Stimulated activated CD4-positive, alpha-beta T cell treated with anti-CD3 and anti-CD28 coated beads, Interleukin-4, amount 100 ng/mL, for 4 hours (primary cell): ENCODE results near the gene CBX5.
"Not testable (repeated sequence)": the region's sequence is repeated elsewhere in the genome, so short reads cannot be mapped to it uniquely, and the experiment has no call there.

Experiments used
- DNase-seq, 2 experiments: peaks; one replicate each; pipeline ENCODE4 v3.0.0-alpha.2; 2020

CBX5 gene

DNA sequence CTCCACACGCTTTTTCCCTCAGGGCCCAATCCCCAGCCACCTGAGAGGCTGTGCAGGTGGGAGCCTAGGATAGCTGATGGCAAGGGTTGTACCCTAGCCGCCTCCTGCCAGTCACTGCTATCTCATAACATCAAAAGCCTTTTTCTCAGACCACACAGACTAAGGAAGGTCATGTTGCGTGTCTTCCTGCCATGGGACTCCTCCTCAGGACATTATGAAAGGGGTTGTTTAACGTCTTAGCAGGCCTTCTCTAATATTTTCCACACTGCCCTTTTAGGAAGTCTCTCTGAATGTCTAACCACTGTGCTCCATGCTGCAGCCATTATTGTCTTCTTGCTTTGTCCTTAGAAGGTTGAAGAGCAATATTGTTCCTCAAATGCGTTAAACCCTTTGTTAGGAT lies 83.5 kb downstream of the CBX5 start:
- no peak for DNase-seq

DNA sequence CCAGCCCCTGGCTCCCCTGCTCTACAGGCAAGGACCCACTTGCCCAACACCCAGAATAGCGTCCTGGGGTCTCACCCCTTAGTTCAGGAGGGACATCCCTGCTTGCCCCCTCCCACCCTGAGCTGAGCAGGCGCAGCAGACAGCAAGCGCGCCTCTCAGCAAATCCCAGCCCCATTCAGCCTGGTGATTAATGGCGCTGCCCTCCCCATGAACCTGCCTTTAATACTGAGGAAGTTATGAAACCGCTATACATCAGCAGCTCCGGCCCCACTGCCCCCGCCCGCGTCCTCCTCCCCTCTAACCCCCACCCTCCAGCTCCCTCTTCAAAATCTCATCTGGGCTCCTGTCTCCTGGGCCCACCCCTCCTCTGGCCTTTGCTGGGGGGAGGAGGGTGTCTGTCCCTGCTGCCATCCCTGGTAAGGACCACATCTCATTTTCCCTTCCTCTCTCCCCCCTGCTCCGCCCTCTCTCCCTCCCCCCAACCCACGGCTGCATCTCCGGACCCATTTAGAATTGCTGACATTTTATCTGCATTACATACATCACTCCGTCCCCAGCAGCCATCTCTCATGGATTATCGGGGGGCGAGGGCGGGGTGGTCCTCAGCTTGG lies 84.1 kb downstream of the CBX5 start:
- no peak for DNase-seq

DNA sequence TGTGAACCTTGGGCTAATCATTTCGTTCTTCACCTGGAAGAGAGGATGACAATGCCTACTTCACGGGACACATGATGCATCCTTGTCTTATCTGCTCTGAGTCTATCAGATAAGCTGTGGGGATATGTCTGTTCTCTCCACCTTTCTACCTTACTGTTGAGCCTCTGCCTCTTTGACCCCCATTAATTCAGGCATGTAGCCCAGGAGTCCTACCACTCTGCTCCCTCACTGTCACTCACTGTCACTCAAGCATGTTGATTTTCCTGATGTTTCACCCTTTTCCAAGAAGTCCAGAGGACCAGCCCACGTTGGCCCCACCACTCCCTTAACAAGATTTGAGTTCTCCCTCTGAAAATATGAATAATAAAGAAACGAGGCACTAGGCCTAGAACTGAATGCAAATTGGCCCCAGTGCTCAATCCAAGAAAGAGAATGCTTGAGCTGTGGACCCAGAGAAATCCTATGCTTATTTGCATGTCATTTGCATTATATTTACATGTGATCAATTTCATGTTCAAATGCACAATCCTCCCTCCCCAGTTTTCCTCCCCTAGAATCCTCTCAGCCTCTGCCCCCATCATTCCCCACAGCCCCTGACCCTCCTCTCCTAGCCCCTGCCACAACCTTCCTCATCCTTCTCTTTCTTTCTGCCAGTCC lies 84.7 kb downstream of the CBX5 start:
- no peak for DNase-seq

DNA sequence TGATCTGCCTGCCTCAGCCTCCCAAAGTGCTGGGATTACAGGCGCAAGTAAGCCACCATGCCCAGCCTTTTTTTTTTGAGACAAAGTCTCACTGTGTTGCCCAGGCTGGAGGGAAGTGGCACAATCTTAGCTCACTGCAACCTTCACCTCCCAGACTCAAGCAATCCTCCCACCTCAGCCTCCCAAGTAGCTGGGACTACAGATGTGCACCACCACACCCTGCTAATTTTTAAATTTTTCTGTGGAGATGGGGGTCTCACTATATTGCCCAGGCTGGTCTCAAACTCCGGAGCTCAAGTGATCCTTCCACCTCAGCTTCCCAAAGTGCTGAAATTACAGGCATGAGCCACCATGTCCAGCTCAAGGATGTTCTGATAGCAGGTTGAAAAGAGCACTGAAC lies 85.3 kb downstream of the CBX5 start:
- not testable (repeated sequence) for DNase-seq

DNA sequence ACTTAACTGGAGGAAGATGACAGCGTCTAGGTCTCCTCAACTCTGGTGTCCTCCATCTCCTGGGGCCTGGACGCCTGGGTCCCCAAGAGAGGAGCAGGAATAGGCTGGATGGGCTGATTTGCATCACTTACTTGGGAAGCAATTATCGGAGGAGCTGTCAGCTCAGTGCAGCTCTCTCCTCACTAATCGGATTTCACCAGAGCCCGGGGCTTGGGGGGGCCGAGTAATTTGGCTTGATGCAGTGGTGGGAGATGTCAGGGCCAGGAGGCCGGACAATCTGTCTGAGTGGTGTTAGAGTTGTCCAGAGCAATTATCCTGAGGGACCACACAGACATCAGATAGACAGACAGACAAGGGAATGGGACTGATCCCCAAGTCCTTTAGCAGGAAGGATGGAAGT lies 86.5 kb downstream of the CBX5 start:
- no peak for DNase-seq

DNA sequence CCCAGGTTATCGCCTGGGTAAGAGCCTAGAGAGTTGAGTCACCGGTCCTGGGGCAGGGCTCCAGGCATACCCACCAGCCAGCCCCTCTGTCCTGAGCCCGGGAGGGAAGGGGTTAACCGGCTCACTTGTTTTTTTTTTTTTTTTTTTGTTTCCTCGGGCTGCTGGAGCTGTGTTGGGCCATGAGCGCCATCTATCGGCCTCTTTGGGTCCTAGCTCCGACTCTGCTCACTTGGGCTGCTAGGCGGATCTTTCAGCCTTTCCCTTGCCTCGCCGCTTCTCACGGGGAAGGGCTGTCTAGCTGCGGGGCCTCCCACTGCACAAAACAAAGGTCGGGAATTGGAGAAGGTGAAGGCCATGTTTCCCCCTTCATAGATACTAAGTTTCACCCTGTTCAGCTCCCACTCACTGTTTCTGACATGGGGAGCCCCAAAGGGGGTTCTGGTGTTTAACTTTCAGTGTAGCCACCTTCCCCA lies 88.3 kb downstream of the CBX5 start:
- peak; percentile 70 to 71 for DNase-seq

DNA sequence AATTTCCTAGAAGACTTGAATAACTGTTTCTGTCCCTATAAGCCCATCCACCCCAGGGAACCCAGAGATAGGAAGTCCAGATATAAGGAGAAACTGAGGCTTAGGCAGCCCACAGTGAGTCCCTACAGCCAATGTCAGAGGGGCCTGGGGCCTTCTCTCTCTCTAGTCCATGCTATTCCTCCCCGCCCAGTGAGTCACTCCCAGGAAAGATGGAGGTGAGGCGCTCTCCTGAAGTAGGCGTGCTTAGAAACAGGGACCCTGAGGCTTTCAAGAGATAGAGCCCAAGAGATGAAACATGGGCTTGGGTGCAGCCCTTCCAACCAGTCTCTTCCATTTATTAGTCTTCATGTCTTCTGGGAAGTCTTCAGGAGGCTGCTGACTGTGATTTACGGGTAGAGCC lies 88.8 kb downstream of the CBX5 start:
- no peak for DNase-seq

DNA sequence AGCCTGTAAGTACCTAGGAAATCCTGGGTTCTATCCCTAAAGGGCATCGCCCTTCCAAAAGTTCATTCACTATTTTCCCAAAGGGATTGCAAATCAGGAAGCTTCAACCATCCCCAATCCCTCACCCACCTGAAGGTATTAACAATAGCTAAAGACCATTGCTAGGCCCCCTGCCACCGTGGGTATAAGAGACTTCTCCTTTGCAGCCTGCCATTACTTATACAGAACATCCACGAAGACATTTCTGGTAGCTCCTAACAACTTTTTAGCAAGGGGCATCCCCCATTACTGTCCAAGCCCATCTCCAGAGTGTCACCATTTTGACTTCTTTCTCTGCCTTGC lies 90.8 kb downstream of the CBX5 start:
- DNase-seq = no peak

DNA sequence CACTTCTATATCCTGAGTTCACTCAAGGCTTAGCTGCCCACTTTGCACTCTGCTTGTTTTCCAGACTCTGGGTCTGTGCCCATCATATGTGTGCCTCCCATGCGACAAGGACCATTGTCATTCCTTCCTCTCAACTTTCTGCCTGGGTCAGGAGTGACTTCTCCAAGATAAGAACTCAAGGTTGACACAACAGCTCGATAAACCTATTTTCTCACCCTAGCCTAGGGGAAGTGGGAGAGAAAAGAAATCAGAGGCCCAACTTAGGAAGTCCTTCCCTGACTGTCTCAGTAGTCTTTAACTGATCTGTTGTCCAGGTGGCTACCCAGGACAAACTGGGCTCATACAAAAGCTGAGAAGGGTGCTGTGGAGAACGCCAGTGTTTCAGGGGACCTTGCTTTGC lies 92.8 kb downstream of the CBX5 start:
- DNase-seq = no peak

DNA sequence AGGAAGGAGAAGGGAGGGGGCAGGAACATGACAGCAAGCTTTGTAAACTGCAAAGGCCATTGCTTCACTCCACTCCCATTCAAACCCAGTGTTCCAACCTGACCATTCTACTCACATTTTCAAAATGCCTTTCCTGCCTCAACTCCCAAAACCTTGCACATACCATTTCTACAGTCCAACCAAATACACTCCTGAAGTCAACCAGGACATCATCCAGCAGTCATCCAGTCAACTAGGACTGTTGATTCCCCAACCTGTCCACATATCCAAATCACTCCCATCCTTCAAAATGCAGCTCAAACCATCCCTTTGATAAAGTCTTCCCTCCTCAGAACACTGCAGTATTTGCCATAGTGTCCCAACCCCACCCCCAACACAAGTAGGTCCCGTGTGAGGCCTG lies 94.0 kb downstream of the CBX5 start:
- no peak for DNase-seq

DNA sequence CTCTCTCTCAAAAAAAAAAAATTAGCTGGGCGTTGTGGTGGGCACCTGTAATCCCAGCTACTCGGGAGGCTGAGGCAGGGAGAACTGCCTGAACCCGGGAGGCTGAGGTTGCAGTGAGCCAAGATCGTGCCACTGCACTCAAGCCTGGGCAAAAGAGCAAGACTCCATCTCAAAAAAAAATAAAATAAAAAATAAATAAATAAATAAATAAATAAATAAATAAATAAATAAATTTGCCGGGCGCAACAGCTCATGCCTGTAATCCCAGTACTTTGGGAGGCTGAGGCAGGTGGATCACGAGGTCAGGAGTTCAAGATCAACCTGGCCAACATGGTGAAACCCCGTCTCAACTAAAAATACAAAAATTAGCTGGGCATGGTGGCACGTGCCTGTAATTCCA lies 94.6 kb downstream of the CBX5 start:
- not testable (repeated sequence) for DNase-seq

DNA sequence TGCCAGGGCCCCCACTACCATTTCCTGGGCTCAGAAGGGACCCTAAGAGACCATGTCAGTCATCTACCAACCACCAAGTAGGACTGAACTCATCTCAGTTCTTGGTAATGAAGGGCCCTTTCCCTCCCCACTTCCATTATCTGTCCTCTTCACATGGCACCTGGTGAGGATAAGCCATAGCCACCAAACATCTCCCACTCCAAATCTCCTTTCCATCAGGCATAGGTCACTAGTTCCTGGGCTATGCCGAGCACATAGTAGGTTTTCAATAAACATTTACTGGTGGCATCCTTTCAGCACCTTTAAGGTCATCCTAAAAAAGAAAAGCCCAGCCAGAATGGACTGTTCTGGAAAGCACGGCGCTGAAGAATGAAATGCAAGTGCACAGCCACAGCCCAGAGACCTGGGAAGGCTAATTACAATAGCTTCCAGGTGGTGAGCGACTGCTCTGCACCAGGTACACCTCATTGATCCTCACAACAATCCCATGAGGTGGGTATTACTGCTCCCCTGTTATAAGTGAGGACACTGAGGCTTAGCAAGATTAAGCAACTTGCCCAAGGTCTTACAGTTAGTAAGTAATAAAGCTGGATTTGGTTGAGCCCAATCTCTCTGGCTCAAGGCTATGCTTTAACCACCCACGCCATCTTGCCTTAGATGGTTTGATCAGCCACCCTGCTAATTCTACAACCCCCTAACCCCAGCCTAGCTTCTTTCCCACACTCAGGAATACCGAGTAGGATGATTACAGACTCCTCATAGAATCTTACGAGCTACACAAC lies 95.7 kb downstream of the CBX5 start:
- DNase-seq = no peak

DNA sequence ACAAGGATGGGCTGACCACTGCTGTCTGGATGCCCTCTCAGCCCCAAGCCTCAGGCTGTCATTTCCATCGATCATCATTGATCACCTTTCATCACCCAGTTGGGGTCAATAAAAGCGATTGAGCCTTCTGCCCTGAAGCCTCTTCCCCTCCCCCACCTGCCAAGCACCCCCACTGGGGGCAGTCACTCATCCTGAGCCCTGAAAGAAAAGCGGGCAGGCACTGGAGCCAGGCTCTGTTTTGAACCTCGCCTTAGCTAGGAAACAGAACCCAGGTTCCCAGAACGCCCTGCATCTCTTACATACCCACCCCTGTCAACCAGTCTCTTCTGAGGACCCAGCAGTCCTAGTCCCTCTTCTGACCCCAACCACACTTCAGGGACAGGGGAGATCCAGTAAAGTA lies 96.9 kb downstream of the CBX5 start:
- DNase-seq = no peak

DNA sequence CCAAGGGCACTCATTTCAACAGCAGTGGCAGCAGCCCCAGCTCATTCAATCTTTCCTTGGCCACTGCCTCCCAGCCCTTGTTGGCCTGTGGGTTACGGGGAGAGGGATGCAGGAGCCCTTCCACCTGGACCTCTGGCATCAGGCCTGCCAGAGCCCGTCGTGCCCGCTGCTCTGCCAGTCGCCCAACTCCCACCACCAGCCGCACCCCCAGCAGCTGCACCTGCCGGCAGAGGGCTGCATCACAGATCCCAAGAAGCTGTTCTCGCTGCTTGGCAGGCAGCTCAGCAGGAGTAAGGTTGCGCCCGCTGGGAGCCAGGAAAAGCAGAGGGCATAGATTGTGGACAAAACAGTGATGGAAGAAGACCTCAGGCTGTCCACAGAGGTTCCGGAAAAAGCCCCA lies 97.8 kb downstream of the CBX5 start:
- no peak for DNase-seq
